ENCODE results near the gene SLCO3A1.

DNA sequence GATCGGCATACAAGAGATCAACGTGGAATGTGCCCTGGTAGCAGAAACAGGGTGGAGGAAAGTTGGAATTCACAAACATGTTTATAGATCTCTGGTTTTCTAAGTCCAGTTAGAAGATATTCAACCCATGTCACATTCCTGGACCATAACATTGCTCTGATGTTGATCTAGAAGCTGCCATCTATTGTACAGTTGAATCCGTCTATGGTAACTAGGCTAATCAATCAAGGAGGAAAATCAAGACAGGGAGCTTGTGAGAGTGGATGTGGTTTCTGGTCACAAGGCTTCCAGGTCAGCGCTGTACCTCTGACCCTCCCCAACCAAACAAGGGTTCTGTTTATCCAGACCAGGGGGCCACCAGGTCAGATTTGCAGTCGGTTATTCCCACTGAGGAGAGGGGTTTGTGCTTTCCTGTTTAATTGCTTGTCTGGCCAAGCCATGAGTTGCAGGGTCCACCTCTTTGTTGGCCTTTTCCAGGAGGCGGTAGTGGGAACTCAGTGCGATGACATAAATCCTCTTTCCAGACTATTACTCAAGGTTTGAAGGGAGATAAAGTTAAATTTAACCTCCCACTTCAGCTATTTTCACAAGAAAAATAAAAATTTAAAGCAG, 130.3 kb downstream of the SLCO3A1 start:
- TF ChIP-seq TAF1 (conservative IDR thresholded peaks at IDR 0.05) (no peak), FOXA1 (IDR thresholded peaks at IDR 0.05) (no peak), EGR1 (IDR thresholded peaks at IDR 0.05; ENCODE audit: low read depth in 2 of 2) (no peak), REST (IDR thresholded peaks at IDR 0.05) (no peak), JUND (IDR thresholded peaks at IDR 0.05) (no peak), NR2F2 (IDR thresholded peaks at IDR 0.05) (no peak), YY1 (IDR thresholded peaks at IDR 0.05) (no peak), RXRA (IDR thresholded peaks at IDR 0.05) (no peak), HNF4A (conservative IDR thresholded peaks at IDR 0.05) (no peak), RAD21 (IDR thresholded peaks at IDR 0.05) (no peak)
- TF ChIP-seq, protein P1, sequence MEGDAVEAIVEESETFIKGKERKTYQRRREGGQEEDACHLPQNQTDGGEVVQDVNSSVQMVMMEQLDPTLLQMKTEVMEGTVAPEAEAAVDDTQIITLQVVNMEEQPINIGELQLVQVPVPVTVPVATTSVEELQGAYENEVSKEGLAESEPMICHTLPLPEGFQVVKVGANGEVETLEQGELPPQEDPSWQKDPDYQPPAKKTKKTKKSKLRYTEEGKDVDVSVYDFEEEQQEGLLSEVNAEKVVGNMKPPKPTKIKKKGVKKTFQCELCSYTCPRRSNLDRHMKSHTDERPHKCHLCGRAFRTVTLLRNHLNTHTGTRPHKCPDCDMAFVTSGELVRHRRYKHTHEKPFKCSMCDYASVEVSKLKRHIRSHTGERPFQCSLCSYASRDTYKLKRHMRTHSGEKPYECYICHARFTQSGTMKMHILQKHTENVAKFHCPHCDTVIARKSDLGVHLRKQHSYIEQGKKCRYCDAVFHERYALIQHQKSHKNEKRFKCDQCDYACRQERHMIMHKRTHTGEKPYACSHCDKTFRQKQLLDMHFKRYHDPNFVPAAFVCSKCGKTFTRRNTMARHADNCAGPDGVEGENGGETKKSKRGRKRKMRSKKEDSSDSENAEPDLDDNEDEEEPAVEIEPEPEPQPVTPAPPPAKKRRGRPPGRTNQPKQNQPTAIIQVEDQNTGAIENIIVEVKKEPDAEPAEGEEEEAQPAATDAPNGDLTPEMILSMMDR (IDR thresholded peaks at IDR 0.05; ENCODE audit: low read depth, low read length, missing input control), result no peak
- TF ChIP-seq, protein P2, sequence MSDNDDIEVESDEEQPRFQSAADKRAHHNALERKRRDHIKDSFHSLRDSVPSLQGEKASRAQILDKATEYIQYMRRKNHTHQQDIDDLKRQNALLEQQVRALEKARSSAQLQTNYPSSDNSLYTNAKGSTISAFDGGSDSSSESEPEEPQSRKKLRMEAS (IDR thresholded peaks at IDR 0.05), result no peak
